IPS-11a (cell line): ENCODE results near the gene SLC39A5.
"Not testable (repeated sequence)": the region's sequence is repeated elsewhere in the genome, so short reads cannot be mapped to it uniquely, and the experiment has no call there.

Source experiments
- H3K4me3 ChIP-seq: one replicate; pipeline ENCODE4 v1.5.1; 2013; ENCODE audit warnings: low read depth, low read length, control low read depth

SLC39A5 gene, protein sequence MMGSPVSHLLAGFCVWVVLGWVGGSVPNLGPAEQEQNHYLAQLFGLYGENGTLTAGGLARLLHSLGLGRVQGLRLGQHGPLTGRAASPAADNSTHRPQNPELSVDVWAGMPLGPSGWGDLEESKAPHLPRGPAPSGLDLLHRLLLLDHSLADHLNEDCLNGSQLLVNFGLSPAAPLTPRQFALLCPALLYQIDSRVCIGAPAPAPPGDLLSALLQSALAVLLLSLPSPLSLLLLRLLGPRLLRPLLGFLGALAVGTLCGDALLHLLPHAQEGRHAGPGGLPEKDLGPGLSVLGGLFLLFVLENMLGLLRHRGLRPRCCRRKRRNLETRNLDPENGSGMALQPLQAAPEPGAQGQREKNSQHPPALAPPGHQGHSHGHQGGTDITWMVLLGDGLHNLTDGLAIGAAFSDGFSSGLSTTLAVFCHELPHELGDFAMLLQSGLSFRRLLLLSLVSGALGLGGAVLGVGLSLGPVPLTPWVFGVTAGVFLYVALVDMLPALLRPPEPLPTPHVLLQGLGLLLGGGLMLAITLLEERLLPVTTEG

GRCh38 chr12:56229916-56230431 lies at the start of gene SLC39A5:
Gene SLC39A5, plus strand, starts transcription at chr12:56230051. Its CDS starts 1,224 bp downstream, at chr12:56231275.
- no peak within 1 kb of the TSS for H3K4me3 ChIP-seq

GRCh38 chr12:56186957-56187356 lies 42.9 kb upstream of the SLC39A5 start:
- no peak overlapping the region for H3K4me3 ChIP-seq

DNA sequence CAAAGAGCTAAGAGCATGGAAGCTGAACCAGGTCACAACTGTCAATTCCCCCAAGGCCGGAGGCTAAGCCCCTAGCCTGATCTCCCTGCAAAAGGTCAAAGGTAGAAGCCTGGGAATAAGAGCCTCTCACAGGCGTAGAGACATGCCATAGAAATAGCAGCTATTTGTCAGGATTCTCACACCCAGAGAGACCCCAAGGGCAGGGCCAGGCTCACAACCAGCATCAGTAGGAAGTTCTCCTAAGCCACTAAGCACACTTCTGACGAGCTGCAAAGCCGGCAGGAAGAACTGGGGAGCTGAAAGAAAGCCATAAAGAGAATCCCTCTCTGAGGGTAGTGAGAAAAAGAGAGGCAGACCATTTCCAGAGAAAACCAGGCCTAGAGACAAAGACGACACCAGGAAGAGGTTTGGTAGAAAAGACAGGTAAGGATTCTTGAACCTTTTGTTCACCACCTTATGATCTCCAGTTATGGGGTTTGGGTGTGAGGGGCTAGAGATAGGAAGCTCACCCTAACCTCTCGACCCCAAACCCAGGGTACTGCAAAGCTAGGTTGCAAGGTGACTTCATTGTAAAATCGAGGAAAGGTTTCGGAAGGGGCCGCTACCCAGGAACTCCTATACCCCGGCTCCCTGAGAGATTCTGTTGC lies 41.6 kb upstream of the SLC39A5 start:
- peak overlapping the region; percentile 94 for H3K4me3 ChIP-seq

DNA sequence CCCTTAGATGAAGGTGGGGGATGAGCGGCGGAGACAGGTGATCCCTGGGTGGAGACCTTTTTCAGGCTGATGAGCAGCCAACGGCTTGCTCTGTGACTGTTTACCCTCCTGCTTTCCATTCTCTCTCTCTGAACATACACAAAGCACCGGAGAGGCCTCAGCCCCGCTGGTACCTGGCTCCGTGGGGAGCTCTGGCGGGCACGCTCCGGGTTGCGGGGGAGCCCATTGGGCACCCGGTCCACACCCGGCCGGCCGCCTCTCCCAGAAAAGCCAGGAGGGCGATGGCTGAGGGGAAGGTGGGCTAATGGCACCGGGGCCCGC lies 41.1 kb upstream of the SLC39A5 start:
- H3K4me3 ChIP-seq = peak overlapping the region; percentile 94

GRCh38 chr12:56189099-56189917 lies 40.5 kb upstream of the SLC39A5 start, which contains the start of gene SMARCC2:
Gene SMARCC2, minus strand, starts transcription at chr12:56189483. Its CDS starts 22 bp downstream, at chr12:56189461.
- peak within 1 kb of the TSS; percentile 94 for H3K4me3 ChIP-seq

GRCh38 chr12:56189918-56190694 lies 39.7 kb upstream of the SLC39A5 start:
- peak overlapping the region; percentile 72 for H3K4me3 ChIP-seq

DNA sequence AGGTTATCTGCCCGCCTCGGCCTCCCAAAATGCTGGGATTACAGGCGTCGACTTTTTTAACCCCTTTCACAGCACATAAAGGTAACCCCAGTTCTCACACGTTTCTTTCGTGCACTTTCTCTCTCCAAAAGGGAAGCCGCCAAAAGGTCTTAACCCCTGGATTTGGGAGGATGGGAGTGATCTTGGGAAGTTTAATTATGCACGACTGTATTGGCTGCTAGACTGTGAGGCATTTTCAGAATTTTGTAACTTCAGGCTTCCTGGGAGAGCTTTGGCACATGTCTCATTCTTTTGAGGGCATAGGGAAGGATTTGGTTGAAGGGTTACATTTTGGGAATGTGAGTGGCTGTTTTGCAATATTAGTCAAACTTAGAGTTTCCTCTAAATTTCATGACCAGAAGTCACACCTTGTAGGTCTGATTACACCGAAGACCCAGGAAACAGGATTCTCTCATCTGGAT lies 39.1 kb upstream of the SLC39A5 start:
- peak overlapping the region; percentile 72 for H3K4me3 ChIP-seq

GRCh38 chr12:56192582-56192981 lies 37.3 kb upstream of the SLC39A5 start:
- H3K4me3 ChIP-seq = no peak overlapping the region

- H3K4me3 ChIP-seq = no peak overlapping the region
These were observed 36.7 kb upstream of the SLC39A5 start for GRCh38 chr12:56193025-56193578.

- not testable (repeated sequence) for H3K4me3 ChIP-seq
These were observed 32.9 kb upstream of the SLC39A5 start for GRCh38 chr12:56196818-56197550.

DNA sequence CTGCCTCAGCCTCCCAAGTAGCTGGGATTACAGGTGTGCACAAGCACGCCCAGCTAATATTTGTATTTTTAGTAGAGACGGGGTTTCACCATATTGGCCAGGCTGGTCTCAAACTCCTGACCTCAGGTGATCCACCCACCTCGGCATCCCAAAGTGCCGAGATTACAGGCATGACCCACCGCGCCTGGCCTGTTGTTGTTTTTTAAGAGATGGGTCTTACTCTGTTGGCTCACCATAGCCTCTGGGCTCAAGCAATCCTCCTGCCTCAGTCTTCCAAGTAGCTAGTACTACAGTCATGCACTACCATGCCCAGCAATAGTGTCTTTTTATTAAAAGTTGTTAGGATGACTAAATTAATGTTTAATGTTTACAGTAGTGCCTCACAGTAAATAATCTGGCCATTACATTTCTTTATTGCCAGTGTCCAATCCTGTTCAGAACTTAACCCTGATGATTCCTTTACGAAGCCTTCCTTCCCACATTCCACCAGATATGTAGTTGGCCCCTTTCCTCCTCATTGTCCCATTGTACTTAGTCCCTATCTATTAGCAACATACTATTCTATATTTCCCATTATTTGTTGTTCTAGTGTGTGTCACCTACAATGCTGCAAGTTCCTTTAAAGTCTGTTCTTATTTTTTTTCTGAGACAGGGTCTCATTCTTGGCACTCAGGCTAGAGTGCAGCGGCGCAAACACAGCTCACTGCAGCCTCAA lies 31.8 kb upstream of the SLC39A5 start:
- H3K4me3 ChIP-seq = no peak overlapping the region

DNA sequence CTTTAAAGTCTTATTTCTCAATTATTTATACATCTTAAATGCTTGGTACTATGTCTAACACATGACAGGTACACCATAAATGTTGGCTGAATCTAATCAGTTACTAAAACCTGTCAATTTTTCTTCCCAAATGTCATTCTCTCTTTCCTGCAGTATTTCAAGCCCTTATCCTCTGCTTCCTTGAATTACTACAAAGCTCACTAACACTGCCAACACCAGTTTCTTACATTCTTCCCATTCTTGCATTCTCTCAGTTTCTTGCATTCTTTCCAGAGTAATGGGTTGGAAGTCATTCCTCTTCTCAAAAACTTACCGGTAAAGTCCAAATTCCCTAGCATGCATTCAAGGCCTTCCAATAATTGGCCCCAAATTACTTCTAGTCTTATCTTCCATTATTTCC lies 31.0 kb upstream of the SLC39A5 start:
- no peak overlapping the region for H3K4me3 ChIP-seq

DNA sequence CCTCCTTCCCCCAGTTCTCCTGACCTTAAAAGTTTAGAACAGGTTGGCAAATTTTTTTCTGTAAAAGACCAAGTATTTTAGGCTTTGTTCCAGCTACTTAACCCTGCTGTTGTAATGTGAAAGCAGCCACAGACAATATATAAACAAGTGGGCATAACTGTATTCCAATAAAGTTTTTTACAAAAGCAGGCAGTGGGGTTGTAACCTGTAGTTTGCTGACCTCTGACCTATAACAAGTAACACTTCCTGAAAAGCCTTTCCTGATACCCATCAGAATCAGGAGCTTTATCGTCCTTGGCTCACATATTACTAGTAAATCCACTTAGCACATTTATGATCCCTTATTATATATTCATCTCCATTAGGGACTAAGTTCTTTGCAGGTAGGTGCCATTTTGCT lies 27.5 kb upstream of the SLC39A5 start:
- no peak overlapping the region for H3K4me3 ChIP-seq

- H3K4me3 ChIP-seq = no peak overlapping the region
These were observed 27.0 kb upstream of the SLC39A5 start for GRCh38 chr12:56202838-56203237.

GRCh38 chr12:56204275-56204674 lies 25.6 kb upstream of the SLC39A5 start:
- no peak overlapping the region for H3K4me3 ChIP-seq

GRCh38 chr12:56205445-56205844 lies 24.4 kb upstream of the SLC39A5 start:
- H3K4me3 ChIP-seq = no peak overlapping the region

DNA sequence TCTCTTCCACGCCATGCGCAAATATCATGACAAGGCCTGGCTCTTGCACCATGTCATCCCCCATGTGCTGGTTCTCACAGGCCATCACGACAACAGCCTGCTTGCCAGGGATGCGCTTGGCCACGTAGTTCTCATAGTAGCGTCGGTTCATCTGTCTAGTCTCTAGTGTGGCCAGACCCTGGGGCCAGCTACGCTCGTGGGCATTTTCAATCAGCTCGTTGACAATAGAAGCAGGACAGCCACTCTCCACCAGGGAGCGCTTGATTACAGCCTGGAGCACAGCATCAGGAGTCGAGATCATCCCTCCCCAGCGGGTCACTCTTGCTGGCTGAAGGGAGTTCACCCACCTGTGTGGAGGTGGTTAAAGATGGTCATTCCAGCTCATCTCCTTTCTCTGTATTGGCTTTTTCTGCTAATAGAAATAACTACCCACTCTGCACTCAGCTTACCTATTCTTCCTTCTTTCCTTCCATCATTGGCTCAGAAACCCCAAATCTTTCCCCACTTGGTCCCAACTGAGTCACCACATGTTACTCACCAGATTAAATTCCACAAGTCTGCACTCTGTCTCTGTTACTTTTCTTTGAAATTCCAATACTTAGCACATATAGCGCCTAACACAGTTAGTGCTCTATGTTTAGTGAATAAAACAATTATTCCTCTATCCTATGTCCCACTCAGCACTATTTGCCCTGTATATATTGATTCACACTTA lies 23.2 kb upstream of the SLC39A5 start:
- no peak overlapping the region for H3K4me3 ChIP-seq

DNA sequence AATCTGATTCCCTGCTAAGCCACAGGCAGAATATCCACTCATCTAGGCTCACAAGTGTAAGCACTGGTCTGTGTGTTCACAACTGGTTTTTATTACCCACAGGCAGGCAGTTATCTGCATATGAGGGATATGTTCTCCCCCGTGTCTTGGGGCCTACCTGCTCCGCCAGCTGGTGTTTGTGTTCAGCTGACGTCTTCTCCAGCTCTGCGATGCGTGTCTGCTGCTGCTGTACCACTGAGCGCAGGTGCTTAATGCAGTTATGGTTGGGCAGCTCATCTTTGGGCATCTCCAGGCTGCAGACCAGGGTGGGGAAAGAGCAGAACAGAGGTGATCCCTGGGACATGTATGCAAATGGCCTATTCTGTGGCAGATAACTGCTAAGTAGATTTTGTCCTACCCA lies 21.8 kb upstream of the SLC39A5 start:
- no peak overlapping the region for H3K4me3 ChIP-seq
